ENCODE data around the gene POM121L12.

POM121L12 gene

GRCh38 chr7:53035499-53036412 lies at the start of gene POM121L12:
POM121L12 (plus strand) TSS chr7:53035633; CDS start chr7:53035672, 39 bp downstream.
- no peaks in the 10 kb centered on the region for H3K36me3 ChIP-seq (ENCODE audit: insufficient read depth, low read length)
- no peak within 1 kb of the TSS for H3K27ac ChIP-seq
- no peak within 1 kb of the TSS for H3K9ac ChIP-seq (ENCODE audit: insufficient read length)
- no peak for DNase-seq (ENCODE audit: low read depth, low spot score)
- TF ChIP-seq POLR2AphosphoS5 (IDR thresholded peaks at IDR 0.05; ENCODE audit: borderline replicate concordance, low read depth, low read length) (no peak), EZH2 (IDR thresholded peaks at IDR 0.05) (no peak), FOXP2 (optimal IDR thresholded peaks at IDR 0.05; ENCODE audit: control extremely low read depth, extremely low read length, insufficient read depth) (no peak)
- no peaks in the 10 kb centered on the region for H3K9me3 ChIP-seq (ENCODE audit: low read depth, low read length)
- no peak within 1 kb of the TSS for H3K4me3 ChIP-seq

- H3K9me3 ChIP-seq (ENCODE audit: low read depth, low read length) = no peaks in the 10 kb centered on the region
- H3K27ac ChIP-seq = no peak overlapping the region
- DNase-seq (ENCODE audit: low read depth, low spot score) = no peak
- TF ChIP-seq FOXP2 (optimal IDR thresholded peaks at IDR 0.05; ENCODE audit: control extremely low read depth, extremely low read length, insufficient read depth) = no peak
- no peak for TF ChIP-seq POLR2AphosphoS5 (IDR thresholded peaks at IDR 0.05; ENCODE audit: borderline replicate concordance, low read depth, low read length)
- TF ChIP-seq EZH2 (IDR thresholded peaks at IDR 0.05) = no peak
- no peak overlapping the region for H3K4me3 ChIP-seq
- no peaks in the 10 kb centered on the region for H3K36me3 ChIP-seq (ENCODE audit: insufficient read depth, low read length)
- H3K9ac ChIP-seq (ENCODE audit: insufficient read length) = no peak overlapping the region
Observed at GRCh38 chr7:52992001-52992400, 43.4 kb upstream of the POM121L12 start.

- no peak for TF ChIP-seq POLR2AphosphoS5 (IDR thresholded peaks at IDR 0.05; ENCODE audit: borderline replicate concordance, low read depth, low read length)
- TF ChIP-seq FOXP2 (optimal IDR thresholded peaks at IDR 0.05; ENCODE audit: control extremely low read depth, extremely low read length, insufficient read depth) = no peak
- no peak for TF ChIP-seq EZH2 (IDR thresholded peaks at IDR 0.05)
- Histone ChIP-seq H3K9ac (ENCODE audit: insufficient read length) (no peak overlapping the region), H3K27ac (no peak overlapping the region), H3K9me3 (ENCODE audit: low read depth, low read length) (no peaks in the 10 kb centered on the region), H3K4me3 (no peak overlapping the region), H3K36me3 (ENCODE audit: insufficient read depth, low read length) (no peaks in the 10 kb centered on the region)
- no peak for DNase-seq (ENCODE audit: low read depth, low spot score)
Observed at GRCh38 chr7:52992479-52993162, 42.8 kb upstream of the POM121L12 start.

- Histone ChIP-seq H3K4me3 (no peak overlapping the region), H3K9ac (ENCODE audit: insufficient read length) (no peak overlapping the region), H3K27ac (no peak overlapping the region), H3K9me3 (ENCODE audit: low read depth, low read length) (no peaks in the 10 kb centered on the region), H3K36me3 (ENCODE audit: insufficient read depth, low read length) (no peaks in the 10 kb centered on the region)
- no peak for DNase-seq (ENCODE audit: low read depth, low spot score)
- TF ChIP-seq POLR2AphosphoS5 (IDR thresholded peaks at IDR 0.05; ENCODE audit: borderline replicate concordance, low read depth, low read length) (no peak), EZH2 (IDR thresholded peaks at IDR 0.05) (no peak), FOXP2 (optimal IDR thresholded peaks at IDR 0.05; ENCODE audit: control extremely low read depth, extremely low read length, insufficient read depth) (no peak)
Observed at GRCh38 chr7:52995676-52996075, 39.8 kb upstream of the POM121L12 start.

GRCh38 chr7:53001221-53001620 lies 34.2 kb upstream of the POM121L12 start:
- no peak overlapping the region for H3K9ac ChIP-seq (ENCODE audit: insufficient read length)
- no peak for TF ChIP-seq EZH2 (IDR thresholded peaks at IDR 0.05)
- TF ChIP-seq POLR2AphosphoS5 (IDR thresholded peaks at IDR 0.05; ENCODE audit: borderline replicate concordance, low read depth, low read length) = no peak
- no peak for TF ChIP-seq FOXP2 (optimal IDR thresholded peaks at IDR 0.05; ENCODE audit: control extremely low read depth, extremely low read length, insufficient read depth)
- no peaks in the 10 kb centered on the region for H3K9me3 ChIP-seq (ENCODE audit: low read depth, low read length)
- no peak overlapping the region for H3K4me3 ChIP-seq
- H3K27ac ChIP-seq = no peak overlapping the region
- no peak for DNase-seq (ENCODE audit: low read depth, low spot score)
- no peaks in the 10 kb centered on the region for H3K36me3 ChIP-seq (ENCODE audit: insufficient read depth, low read length)

GRCh38 chr7:53002389-53002788 lies 33.0 kb upstream of the POM121L12 start:
- TF ChIP-seq POLR2AphosphoS5 (IDR thresholded peaks at IDR 0.05; ENCODE audit: borderline replicate concordance, low read depth, low read length) (no peak), FOXP2 (optimal IDR thresholded peaks at IDR 0.05; ENCODE audit: control extremely low read depth, extremely low read length, insufficient read depth) (no peak), EZH2 (IDR thresholded peaks at IDR 0.05) (no peak)
- DNase-seq (ENCODE audit: low read depth, low spot score) = no peak
- no peaks in the 10 kb centered on the region for H3K9me3 ChIP-seq (ENCODE audit: low read depth, low read length)
- H3K4me3 ChIP-seq = no peak overlapping the region
- no peaks in the 10 kb centered on the region for H3K36me3 ChIP-seq (ENCODE audit: insufficient read depth, low read length)
- no peak overlapping the region for H3K27ac ChIP-seq
- no peak overlapping the region for H3K9ac ChIP-seq (ENCODE audit: insufficient read length)

DNA sequence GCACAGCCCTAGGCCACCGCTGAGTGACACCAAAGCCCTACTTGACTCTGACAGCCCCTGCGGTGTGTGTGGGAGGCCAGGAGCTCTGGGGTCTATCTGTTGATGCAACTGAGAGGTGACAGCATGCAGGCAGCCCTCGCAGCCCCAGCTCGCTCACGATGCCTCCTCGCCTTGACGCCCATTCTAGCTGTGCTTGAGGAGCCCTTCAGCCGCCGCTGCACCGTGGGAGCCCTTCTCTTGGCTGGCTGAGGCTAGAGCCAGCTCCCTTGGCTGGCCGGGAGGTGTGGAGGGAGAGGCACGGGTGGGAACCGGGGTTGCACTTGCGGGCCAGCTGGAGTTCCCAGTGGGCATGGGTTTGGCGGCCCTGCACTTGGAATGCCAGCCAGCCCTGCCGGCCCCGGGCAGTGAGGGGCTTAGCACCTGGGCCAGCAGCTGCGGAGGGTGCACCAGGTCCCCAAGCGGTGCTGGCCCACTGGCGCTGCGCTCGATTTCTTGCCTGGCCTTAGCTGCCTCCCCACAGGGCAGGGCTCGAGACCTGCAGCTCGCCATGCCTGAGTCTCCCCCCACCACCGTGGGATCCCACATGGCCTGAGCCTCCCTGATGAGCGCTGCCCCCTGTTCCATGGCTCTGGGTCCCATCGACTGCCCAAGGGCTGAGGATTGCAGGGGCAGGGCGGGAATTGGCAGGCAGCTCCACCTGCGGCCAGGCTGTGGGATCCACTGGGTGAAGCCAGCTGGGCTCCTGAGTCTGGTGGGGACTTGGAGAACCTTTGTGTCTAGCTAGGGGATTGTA lies 31.6 kb upstream of the POM121L12 start:
- no peaks in the 10 kb centered on the region for H3K9me3 ChIP-seq (ENCODE audit: low read depth, low read length)
- TF ChIP-seq POLR2AphosphoS5 (IDR thresholded peaks at IDR 0.05; ENCODE audit: borderline replicate concordance, low read depth, low read length) = no peak
- no peak for TF ChIP-seq EZH2 (IDR thresholded peaks at IDR 0.05)
- no peak for TF ChIP-seq FOXP2 (optimal IDR thresholded peaks at IDR 0.05; ENCODE audit: control extremely low read depth, extremely low read length, insufficient read depth)
- no peak overlapping the region for H3K4me3 ChIP-seq
- H3K36me3 ChIP-seq (ENCODE audit: insufficient read depth, low read length) = no peaks in the 10 kb centered on the region
- no peak overlapping the region for H3K9ac ChIP-seq (ENCODE audit: insufficient read length)
- no peak for DNase-seq (ENCODE audit: low read depth, low spot score)
- no peak overlapping the region for H3K27ac ChIP-seq

DNA sequence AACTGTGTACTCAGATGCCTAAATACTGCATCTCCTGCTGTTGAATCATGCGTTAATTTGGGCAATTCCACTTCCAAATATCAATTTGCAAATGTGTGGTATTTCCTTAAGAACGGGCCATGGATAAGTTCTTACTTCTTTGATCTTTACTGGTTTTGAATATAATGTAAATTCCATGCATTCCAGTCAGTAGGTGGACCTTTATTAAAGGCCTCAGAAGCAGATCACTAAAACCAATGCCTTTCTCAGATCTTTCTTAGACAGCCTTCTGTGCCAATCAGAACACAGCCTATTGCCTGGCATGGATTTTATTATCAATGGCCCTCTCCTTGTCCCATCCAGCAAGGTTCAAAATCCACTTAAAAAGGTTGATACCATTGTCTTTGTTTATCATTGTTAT lies 21.5 kb upstream of the POM121L12 start:
- no peak for DNase-seq (ENCODE audit: low read depth, low spot score)
- no peak for TF ChIP-seq POLR2AphosphoS5 (IDR thresholded peaks at IDR 0.05; ENCODE audit: borderline replicate concordance, low read depth, low read length)
- no peak for TF ChIP-seq EZH2 (IDR thresholded peaks at IDR 0.05)
- TF ChIP-seq FOXP2 (optimal IDR thresholded peaks at IDR 0.05; ENCODE audit: control extremely low read depth, extremely low read length, insufficient read depth) = no peak
- Histone ChIP-seq H3K36me3 (ENCODE audit: insufficient read depth, low read length) (no peaks in the 10 kb centered on the region), H3K9me3 (ENCODE audit: low read depth, low read length) (no peaks in the 10 kb centered on the region), H3K27ac (peak overlapping the region; percentile 67), H3K4me3 (no peak overlapping the region), H3K9ac (ENCODE audit: insufficient read length) (no peak overlapping the region)

All from SK-N-MC (cell line).